GM18511 (cell line): Measurements from ENCODE around the gene FPR1.

Experiments
- ATAC-seq: cut with Tn5 transposase; IDR thresholded peaks from one replicate; pipeline ENCODE4 v1.9.1; 2021; ENCODE audit warnings: mild to moderate bottlenecking, moderate library complexity; ENCODE audit not compliant: unreplicated experiment

Gene FPR1

DNA sequence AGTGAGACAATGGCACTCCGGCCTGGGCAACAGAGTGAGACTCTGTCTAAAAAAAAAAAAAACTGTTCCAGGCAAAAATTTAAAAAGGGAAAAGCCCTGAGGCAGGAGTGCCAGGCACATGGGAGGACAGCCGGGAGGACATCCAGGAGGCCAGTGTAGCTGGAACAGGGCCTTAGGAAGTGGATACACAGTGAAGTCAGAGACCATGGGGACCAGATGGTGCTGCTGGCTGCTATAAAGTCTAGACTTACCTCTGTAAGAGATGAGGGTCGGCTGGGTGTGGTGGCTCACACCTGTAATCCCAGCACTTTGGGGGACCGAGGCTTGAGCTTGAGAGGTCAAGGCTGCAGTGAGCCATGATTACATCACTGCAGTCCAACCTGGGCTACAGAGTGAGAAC is 42.9 kb downstream of the FPR1 start:
- no peak for ATAC-seq

DNA sequence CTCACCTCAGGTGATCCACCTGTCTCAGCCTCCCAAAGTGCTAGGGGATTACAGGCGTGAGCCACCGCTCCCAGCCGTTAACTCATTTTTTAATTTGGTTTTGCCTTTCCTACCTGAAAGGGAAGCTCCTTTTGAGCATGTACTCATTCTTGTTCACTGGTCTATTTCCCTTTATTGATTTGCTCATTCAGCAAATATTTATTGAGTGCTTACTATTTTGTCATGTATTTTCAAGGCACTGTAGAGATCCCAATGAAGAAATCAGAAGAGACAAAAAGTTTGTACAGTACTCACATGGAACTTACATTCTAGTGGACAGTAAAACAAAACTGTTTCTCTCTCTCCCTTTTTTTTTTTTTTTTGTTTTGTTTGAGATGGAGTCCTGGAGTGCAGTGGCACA is 44.8 kb downstream of the FPR1 start:
- ATAC-seq = no peak

GRCh38 chr19:51706296-51706695 is 45.4 kb downstream of the FPR1 start:
- ATAC-seq = no peak

DNA sequence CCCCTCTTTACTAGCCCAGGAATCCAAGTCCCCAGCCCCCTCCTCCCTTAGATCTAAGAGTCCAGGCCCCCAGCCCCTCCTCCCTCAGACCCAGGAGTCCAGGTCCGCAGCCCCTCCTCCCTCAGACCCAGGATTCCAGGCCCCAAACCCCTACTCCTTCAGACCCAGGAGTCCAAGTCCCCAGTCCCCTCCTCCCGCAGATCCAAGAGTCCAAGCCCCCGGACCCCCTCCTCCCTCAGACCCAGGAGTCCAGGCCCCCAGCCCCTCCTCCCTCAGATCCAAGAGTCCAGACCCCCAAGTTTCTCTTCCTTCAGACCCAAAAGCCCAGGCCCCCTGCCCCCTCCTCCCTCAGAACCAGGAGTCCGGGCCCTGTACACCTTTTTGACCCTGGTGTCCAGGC is 47.1 kb downstream of the FPR1 start:
- ATAC-seq = no peak

- peak; percentile 93 for ATAC-seq
These were observed 47.8 kb downstream of the FPR1 start for GRCh38 chr19:51703575-51704515.

GRCh38 chr19:51702825-51703574 is 48.7 kb downstream of the FPR1 start:
- no peak for ATAC-seq

DNA sequence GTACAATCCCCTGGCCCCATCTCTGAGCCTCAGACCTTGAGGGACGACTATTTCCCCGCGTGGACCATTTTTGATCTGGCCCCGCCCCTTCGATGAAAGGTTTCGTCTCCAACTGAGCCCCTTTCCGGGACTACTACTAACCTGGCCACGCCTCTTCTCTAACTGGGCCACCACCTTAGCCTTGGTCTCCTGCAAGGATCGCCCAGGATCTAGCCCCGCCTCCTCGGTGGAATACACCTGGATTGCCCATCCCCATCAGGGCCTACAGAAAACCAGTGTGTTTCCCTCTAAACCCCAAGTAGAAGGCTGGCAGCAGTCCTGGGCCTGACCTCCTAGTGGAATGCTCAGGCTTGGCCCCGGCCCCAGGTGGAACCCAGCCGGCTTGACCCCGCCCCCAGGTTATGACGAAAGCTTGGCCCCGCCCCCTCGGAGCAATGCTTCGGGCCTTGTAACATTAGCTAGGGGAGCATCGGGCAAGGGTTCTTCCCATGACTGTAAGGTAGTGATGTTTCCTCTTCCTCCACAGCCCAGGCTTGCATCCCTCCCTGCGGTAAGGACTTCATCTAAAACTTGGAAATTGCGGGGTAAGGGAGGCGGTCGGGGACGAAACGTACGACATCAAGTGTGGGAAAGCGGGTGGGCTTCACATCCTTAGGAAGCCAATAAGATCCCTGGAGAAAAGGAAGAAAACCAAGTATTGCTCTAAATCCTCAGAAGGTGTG is 49.4 kb downstream of the FPR1 start:
- ATAC-seq = no peak

DNA sequence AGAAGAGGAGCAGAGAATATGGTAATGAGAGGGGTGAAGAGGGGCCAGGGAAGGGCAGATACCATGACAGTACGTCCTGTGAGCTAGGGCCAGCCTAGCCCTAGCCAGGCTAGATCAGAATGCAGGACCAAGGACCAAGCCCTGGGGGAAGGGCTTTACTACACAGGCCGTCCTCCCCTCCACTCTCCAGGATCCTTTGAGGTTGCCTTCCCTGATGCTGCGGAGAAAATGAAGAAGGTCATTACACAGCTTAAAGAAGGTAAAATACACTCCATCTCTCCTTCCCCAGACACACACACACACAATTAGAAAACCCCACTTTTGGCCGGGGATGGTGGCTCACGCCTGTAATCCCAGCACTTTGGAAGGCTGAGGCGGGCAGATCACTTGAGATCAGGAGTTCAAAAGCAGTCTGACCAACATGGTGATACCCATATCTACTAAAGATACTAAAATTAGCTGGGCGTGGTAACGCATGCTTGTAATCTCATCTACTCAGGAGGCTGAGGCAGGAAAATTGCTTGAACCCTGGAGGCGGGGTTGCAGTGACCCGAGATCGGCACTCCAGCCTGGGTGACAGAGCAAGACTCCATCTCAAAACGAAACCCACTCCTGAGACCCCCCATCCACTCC is 50.1 kb downstream of the FPR1 start:
- no peak for ATAC-seq

DNA sequence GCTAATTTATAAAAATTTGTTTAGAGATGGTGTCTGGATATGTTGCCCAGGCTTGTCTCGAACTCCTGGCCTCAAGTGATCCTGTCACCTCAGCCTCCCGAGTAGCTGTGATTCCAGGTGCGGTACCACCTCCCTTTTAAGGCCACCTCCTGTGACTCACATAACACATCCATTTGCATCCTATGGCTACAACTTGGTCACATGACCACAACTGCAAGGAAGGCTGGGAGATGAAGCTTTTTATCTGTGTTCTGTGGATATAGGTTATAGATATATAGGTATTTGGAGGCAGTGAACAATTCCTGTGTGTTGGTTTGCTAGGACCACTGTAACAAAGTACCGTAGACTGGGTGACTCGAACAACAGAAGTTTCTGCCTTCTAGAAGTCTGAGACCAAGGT is 52.5 kb downstream of the FPR1 start:
- no peak for ATAC-seq

DNA sequence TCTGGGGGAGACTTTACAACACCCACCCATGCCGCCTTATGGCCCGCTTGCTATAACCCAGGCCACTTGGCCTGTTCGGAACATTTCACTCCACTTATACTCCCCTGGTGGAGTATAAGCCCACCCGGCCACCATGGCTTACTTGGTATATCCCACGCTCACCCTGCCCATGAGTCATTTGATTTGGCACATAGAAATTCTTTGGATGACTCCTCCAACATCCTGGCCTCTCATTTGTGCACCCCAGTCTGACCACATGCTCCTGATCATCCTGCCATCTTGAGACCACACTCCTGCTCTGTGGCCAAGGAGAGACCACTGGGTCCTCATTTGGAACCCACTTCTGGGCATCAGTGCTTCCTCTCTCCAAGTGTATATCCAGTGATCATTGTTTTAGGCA is 53.4 kb downstream of the FPR1 start:
- ATAC-seq = no peak

- ATAC-seq = no peak
These were observed 54.4 kb downstream of the FPR1 start for GRCh38 chr19:51697169-51697776.

DNA sequence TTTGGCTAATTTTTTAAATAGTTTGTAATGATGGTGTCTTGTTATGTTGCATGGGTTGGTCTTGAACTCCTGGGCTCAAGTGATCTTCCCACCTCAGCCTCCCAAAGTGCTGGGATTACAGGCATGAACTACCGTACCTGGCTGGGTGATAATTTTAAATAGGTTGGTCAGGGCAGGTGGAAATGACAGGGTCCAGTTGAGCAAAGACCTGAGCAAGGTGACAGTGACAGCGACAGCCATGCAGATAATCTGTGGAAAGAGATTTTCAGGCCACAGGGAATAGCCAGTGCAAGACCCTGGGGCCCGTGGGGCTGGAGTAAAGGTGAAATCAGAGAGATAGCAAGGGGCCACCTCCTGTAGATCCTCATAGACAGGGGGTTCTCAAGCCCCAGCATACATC is 55.1 kb downstream of the FPR1 start:
- ATAC-seq = no peak
